ENCODE results near the gene VPS35L.
"Not testable (repeated sequence)": the region's sequence is repeated elsewhere in the genome, so short reads cannot be mapped to it uniquely, and the experiment has no call there.

VPS35L gene

DNA sequence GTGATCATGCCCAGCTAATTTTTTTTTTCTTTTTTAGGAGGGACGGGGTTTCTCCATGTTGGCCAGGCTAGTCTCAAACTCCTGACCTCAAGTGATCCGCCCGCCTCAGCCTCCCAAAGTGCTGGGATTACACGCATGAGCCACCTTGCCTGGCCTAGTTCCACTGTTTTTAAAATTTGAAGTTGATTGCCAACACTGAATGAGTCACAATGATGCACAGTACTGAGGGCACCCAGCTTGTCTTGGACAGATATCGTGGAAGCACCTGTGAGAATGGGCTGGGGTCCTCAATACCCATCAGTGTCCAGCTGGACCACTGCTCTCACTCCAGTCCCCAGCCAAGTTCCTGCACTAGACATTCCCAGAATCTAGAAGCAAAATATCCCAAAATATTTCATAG lies 160.1 kb downstream of the VPS35L start:
- DNase-seq, result no peak

DNA sequence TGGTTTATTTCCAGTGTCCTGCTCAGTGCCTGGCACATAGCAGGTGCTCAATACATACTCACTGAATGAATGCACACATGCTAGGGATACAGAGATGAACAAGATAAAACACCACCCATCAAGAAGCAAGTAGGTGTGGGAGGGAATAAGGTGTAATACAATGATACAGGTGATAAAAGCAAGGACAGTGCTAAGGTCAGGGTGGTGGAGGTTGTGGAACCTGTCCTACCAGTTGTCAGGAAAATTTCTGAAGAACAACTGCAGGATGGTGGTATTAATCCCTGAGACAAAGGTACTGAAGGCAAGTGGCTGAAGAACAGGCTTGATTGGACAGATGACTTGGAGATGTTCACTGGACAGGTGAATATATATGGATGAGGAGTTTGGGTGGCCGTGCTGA lies 160.7 kb downstream of the VPS35L start:
- no peak for DNase-seq

DNA sequence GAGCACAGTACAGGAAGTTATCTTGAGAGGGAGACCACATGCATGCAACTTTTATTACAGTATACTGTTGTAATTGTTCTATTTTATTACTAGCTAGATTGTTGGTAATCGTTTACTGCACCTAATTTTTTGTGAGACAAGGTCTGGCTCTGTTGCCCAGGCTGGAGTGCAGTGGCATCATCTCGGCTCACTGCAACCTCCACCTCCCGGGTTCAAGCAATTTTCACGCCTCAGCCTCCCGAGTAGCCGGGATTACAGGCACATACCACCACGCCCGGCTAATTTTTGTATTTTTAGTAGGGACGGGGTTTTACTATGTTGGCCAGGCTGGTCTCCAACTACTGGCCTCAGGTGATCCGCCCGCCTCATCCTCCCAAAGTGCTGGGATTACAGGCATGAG lies 161.2 kb downstream of the VPS35L start:
- not testable (repeated sequence) for DNase-seq

DNA sequence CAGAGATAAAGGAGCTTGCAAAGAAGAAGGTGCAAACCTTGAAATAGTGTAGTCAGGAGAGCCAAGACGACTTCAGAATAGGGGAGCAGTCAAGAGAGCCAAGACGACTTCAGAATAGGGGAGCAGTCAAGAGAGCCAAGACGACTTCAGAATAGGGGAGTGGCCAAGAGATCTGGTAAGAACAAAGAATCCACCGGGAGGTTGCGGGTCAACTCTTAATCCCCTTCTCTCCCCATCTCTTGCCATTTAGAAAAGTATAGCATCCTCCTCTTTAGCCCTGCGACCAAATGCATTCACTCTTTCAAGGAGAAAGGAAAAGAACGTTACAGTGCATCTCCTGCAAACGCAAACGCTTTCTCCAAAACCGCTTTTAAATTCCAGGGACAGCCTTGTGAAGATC lies 161.8 kb downstream of the VPS35L start:
- no peak for DNase-seq

DNA sequence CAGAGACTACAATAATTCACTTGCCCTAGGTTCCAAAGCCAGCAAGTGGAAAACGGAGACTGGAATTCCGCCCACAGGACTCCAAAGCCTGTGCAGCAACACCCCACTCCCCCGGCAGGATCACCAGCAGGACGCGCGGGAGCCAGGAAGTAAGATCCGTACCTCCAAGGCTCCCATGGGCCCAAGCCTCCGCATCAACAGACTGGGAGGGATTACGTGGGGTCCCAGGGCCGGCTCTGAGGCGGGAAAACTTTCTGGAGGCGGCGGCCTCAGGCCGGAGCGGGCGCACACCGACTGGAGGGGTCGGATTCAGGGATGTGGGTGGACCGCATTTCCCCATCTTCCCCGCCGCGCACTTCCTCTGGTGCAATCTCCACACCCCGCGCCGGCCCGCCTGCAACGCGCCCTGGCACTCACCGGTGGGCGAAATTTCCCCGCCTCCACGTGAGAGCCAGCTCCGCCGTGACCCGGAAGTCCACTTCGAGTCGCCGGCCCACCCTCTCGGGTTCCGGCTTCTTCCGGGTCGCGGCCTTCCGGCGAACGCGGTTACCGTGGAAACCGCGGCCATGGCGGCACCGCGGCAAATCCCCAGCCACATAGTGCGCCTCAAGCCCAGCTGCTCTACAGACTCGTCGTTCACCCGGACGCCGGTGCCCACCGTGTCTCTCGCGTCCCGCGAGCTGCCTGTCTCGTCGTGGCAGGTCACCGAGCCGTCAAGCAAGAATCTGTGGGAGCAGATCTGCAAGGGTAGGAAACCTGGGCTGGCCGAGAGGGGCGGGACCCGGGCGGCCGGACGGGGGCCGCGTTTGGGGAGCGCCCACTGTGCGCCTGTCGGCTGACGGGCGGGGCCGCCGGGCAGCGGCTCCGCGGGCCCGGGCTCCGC lies 162.5 kb downstream of the VPS35L start, which contains the start of the genes IQCK and KNOP1:
TSS of gene IQCK (plus strand) at position 531 of the 883 bp plus-strand sequence. CDS start at position 567, 36 bp downstream.
TSS of gene KNOP1 (minus strand) at position 487 of the 883 bp plus-strand sequence. CDS start 3,192 bp downstream, outside the sequence.
- peak; percentile 93 for DNase-seq

DNA sequence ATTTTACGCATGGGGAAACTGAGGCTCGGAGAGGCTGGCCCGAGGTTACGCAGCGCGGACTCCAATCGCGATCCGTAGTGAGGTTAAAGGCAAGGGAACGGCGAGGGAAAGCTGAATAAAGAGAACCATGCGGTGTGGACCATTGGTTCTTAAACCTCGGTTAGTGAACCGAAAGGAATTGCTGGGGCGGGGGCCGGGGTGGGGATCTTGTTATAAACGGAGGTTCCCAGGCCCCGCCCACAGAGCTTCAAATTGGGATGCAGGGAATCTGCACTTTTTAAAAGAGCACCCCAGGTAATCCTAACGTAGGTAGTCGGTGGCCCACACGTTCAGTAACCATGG lies 163.1 kb downstream of the VPS35L start:
- peak; percentile 18 for DNase-seq

DNA sequence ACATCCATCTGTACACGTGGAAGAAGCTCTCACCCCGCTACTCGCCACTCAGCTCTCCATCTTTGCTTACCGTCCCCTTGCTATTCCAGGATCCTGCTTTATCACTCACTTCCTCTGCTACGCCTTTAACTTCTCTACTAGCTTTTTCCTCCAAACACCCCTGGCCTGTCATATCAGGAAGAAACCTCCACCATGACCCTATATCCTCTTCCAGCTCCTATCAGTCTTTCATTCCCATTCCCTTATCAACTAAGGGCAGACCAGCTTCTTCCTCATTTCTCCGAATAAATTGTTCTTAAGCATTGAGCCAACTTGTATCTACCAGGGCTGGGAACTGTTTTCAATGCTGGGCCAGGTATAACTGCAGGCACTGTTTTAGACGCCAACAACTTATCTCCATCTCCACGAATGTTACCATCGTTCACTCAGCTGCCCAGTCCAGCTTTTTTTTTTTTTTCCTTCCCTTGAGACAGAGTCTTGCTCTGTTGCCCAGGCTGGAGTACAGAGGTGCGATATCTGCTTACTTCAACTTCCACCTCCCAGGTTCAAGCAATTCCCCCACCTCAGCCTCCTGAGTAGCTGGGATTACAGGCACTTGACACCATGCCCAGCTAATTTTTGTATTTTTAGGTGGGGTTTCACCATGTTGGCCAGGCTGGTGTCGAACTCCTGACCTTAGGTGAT lies 166.9 kb downstream of the VPS35L start:
- DNase-seq, result no peak

DNA sequence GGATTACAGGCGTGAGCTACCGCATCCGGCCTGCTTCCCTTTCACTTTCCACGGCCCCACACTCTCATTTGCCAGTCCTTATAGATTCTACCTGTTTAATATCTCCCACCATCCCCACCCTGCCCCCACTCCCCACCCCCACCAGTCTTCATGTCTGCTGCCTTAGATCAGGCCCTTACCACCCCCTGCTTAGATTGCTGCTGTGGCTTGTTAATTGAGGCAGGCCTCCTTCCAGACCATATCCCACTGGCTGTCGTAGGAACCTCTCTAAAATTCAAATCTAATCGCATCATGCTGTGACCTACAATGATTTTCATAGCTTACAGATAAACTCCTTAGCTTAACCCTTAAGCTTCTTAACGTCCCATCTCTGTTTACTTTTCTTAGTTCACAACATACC lies 167.5 kb downstream of the VPS35L start:
- no peak for DNase-seq

DNA sequence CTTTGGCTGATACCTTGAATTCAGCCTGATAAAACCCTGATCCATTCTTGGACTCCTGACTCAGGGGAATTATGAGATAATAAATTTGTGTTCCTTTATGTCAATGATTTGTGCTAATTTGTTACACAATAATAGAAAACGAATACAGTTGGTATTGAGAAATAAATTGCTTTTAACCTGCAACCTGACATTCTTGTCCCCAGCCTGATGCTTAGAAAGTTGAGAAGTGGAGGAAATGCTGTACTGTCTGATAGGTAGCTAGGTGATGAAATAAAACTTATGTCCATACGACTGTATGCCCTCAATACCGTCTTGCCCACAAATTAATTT lies 173.1 kb downstream of the VPS35L start:
- DNase-seq, result no peak

DNA sequence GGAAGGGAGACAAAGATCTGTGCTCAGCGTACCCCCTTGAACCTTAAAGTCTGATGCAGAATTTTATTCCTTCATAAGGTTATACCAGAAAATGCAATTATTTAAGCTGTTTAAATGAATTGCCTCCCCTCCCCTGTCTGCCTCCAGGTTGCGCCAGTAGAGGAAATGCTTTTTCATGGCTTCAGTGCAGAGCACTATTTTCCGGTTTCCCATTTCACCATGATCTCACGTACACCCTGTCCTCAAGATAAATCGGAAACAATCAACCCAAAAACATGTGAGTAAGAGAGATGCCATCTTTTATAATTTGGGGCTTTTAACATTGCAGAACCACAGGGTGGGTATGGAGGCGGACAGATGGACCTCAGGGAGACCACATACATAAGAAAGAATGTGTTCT lies 178.0 kb downstream of the VPS35L start:
- DNase-seq, result no peak

DNA sequence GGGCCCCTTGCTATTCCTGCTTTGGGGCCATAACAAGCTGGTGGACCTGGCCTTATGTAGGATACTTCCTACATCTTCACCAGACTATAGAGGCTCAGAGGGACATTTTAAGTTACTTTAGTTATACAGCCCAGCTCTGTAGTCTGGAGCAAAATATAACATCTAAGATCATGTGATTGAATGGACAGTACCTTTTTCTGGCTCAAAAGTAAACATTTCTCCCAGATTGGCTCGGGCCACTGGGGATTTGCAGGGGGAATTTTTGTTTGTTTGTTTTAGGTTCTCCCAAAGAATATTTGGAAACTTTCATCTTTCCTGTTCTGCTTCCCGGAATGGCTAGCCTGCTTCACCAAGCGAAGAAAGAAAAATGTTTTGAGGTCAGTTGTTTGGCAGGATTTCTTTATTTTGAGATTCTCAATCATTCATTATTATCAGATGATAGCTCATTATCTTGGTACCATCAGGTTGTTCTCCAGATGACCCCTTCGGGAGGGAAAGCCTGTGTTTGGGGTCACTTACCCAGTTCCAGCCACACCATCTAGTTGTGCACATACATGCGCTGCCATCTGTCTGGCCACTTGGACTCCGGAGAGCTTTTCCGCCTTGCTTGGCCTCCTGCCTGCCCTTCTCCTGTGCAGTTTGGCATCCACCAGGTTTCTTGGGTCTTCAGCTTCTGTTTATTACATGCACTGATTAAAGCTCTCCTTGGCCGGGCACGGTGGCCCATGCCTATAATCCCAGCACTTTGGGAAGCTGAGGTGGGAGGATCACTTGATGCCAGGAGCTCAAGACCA lies 179.8 kb downstream of the VPS35L start:
- DNase-seq, result no peak

DNA sequence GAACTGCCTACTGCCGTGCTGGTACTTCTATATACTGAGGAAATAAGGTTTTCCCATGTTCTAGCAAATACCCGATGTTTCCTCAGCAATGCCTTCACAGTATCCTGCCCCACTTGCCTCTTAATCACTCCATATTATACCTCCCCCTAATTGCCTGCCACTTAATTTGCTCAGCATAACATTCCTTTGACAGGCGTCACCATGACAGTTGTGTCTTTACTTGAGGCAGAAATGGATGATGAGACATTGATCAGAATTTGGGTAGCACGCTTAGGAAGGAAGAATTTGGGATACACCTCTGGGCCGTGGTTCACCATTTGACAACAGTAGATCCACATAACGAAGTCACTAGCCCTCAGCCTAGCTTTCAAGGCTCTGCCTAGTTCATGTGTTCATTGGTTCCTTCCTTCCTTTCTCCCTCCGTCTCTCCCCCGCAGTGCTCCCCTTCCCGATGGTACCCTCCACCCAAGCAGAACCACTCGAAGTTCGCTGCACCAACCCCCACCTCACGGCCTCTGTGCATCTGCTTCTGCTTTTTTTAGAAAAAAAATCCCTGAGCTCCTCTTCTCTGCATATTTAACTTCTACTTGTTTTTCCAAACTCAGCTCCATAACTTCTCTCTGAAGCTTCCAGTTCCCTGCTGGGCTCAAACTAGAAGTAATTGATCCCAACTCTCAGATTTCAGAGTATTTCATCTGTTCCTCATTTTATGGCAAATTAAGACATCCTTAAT lies 182.0 kb downstream of the VPS35L start:
- DNase-seq, result no peak

DNA sequence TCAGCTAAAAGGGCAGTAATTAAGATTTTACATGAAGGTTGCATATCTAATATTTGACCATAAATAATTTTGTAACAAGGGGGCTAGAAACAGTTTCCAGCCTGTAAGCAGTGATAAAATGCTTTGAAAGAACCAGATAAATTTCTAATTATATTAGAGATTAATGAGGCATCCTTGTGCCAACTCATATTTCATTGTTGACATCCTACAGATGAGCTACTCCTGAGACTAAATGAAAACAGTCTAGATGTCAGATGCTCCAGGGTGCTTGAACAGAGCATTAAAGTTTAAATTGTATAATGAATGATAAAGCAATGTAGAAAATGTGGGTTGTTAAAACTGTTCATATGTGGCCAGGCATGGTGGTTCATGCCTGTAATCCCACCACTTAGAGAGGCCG lies 185.9 kb downstream of the VPS35L start:
- no peak for DNase-seq

DNA sequence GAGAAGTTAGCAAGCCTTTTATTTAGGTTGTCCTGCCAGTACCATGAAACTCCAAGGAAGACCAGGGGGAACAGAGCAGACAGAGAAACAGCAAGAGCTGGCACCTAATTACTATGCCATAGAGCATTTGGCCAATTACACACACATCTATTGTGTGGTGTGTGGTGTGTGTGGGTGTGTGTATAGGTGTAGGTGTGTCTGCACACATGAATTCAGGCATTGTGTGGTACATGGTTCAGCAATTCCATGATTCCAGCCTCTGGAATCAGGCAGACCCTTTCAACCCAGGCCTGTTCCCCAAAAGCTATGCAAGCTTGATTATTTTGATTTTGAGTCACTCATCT lies 188.3 kb downstream of the VPS35L start:
- DNase-seq, result no peak

DNA sequence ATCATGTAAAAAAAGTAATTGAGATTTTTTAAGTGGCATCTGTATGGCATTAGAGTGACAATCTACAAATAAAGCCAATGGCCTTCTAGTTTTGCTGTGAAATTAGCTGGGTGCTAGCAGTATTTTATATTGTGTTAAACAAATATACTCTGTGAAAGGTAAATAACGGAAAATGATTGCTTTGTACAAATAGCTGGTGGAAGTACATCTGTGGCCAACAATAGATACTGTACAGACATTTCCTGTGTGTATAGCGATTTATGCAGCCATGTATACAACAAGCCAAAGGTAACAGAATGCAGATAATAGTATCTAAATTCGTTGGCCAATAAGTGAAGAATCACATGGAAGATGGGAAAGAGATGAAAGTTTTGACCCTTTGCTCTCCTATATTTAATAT lies 189.2 kb downstream of the VPS35L start:
- DNase-seq, result no peak

DNA sequence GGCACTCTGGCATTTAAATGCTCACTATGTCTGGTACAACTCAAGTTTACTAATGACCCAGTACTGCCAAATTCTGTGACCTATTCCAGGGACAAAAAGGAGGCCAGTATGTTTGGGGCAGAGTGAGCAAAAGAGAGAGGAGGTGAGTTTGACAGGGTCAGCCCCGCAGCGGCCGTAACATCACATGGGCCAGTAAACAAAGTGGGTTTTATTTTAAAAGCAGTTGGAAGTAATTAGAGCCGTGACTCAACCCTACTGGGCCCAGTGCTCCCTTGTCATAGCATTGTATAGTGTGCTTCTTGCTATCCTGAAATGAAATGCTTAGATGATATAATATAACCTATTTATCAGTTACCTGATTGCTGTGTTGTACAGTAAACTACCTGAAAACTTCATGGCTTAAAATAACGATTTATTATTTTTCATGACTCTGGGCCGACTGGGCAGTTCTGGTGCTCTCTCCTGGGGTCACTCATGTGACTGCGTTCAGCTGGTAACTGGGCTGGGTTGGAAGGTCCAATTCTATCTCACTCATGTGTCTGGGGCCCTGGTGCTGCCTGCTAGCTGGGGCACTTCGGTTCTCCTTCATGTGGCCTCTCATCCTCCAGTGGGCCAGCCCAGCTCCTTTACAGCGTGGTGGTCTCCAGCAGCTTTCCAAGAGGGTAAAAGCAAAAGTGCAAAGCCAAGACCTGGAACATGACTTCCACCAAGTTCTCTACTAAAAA lies 189.9 kb downstream of the VPS35L start:
- no peak for DNase-seq

DNA sequence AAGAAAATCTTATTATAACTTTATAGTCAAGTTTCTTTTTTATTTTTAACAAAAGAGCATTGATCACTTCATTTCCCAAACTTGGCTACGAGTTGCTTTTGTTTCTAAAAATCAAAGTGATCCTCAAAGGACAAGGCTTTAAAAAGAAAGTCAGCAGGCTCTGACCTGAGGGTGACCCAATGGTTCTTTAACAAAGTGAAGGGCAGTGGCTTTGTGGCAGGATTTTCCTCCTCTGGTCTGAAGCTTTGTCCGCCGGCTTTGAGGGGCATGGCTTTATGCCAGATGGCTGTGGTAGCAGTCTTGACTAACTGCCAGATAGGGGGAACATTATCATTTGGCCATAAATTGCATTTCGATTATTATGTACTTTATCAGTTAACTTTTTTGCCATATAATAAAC lies 191.1 kb downstream of the VPS35L start:
- no peak for DNase-seq

DNA sequence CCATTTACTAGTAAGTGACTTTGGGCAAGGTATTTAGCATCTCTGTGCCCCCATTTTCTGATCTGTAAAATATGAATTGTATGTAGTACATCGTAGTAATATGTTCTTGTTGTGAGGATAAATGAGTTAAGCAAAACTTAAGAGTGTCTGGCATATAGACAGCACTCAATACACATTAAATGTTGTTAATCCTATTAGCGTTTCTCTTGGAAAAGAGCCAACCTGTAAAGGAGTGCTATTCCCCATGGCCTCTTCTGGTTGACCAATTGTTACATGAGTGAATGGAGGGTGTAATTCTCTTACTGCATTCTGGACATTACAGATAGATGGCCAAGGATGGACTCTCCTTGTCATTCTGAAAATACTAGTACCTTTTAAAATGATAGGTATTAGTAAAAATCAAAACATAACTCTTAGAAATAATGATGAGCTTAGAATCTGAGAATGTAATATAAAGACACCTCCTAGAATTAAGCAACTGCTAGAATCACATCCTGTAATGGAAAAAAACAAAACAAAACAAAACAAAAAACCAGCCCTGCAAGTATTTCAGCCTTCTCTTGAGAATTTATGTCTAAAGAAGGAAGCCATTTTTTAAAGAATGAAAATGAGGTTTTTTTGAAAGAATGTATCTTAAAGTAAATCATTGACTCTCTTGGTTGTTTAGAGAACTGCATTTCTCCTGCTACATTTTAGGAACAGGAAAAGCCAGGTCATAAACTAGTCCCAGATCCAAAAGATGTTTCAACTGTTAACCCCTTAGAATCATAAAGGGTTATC lies 193.1 kb downstream of the VPS35L start:
- no peak for DNase-seq

DNA sequence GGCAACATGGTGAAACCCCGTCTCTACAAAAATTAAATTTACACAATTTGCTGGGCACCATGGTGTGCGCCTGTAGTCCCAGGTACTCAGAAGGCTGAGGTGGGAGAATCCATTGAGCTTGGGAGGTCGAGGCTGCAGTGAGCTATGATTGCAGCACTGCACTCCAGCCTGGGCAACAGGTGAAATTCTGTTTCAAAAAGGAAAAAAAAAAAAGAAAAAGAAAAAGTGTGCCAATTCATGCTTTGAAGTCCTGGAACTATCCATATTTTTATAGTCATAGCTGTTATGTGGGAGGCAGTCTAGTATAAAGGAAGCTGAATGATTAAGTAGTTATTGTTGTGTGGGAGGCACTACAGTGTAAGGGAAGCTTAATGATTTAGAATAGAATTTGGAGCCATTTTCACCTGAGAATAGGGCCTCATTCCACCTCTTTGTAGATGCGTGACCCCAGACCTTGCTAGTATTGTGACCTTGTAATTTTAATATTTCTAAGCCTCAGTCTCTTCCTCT lies 194.1 kb downstream of the VPS35L start:
- DNase-seq, result no peak

Data from suppressor macrophage treated with lipopolysaccharide for 4 hours (primary cell).